Esophagus squamous epithelium (tissue), 5 donors: ENCODE measurements around the gene NMNAT3. TPM values are rescaled to one million over a fixed set of nuclear protein-coding genes. Genes with fewer than 3 reads are reported as not detected.

Experiments used
- DNase-seq: peaks from one replicate; lab custom pipeline; 2025; lab: John Stamatoyannopoulos, UW
- H3K27ac ChIP-seq, 4 donors: fragments of 200-600 bp; sonication (generic); one replicate each; pipeline ENCODE4 v1.5.1; 2016 to 2019; ENCODE audit warnings: mild to moderate bottlenecking in 1 of 4
- H3K27me3 ChIP-seq, 4 donors: fragments of 200-600 bp; sonication (generic); 1 replicate in 3 of 4; 2 replicates in 1 of 4; pipeline versions ENCODE4 v1.5.1 to v1.6.0; 2017 to 2021; ENCODE audit warnings: antibody characterized with exemption in 1 of 4
- H3K36me3 ChIP-seq, 3 donors: fragments of 200-600 bp; sonication (generic); one replicate each; pipeline ENCODE4 v1.5.1; 2016 to 2019
- H3K4me1 ChIP-seq, 3 donors: fragments of 200-600 bp; sonication (generic); one replicate each; pipeline ENCODE4 v1.5.1; 2017 to 2019
- H3K4me3 ChIP-seq, 4 donors: fragments of 200-600 bp; sonication (generic); 1 replicate in 3 of 4; 2 replicates in 1 of 4; pipeline ENCODE4 v1.5.1; 2016 to 2019; ENCODE audit warnings: mild to moderate bottlenecking in 2 of 4, moderate library complexity in 1 of 4
- H3K9me3 ChIP-seq, 3 donors: fragments of 200-600 bp; sonication (generic); one replicate each; pipeline ENCODE4 v1.5.1; 2016 to 2019
- CTCF ChIP-seq, 6 experiments: fragments of 450-650 bp in 4 of 6; fragments of 200-600 bp in 2 of 6; sonication (generic) in 2 of 6; IDR thresholded peaks; one replicate each; pipeline ENCODE4 v1.5.1; 2016 to 2019; ENCODE audit warnings: antibody characterized with exemption in 6 of 6, mild to moderate bottlenecking in 4 of 6, moderate library complexity in 4 of 6
- POLR2A ChIP-seq, 4 donors: fragments of 450-650 bp; IDR thresholded peaks; one replicate each; pipeline ENCODE4 v1.6.1; 2017; ENCODE audit warnings: antibody characterized with exemption in 4 of 4, mild to moderate bottlenecking in 4 of 4, moderate library complexity in 3 of 4
- WGBS, 2 donors: methylation state at CpG; one replicate each; pipeline ENCODE4 v1.1.5; 2018; 5-methylcytosine and 5-hydroxymethylcytosine counted together
- intact Hi-C: fragments of 100-400 bp; cut with DNase I; formaldehyde crosslinking; loops from one replicate; pipeline ENCODE4 v1.15.0; 2022
- total RNA-seq, 4 donors: library from RNA; depleted of rRNA; stranded (reverse); fragments of >200 nt; gene quantifications; one replicate each; pipeline ENCODE4 v1.1.0, GENCODE V29; 2016
- donor health status: DM: yes; HTN: yes; CAD: no.

NMNAT3 gene
- total RNA-seq, 4 donors from 2014 or later, result 7.6 to 11.6 (median 9.4) TPM

GRCh38 chr3:139687431-139687830 is 9.7 kb upstream of the NMNAT3 start:
- intact Hi-C loops, result no loop called here
- TF ChIP-seq POLR2A (IDR thresholded peaks at IDR 0.05), result no peak
- no peak for TF ChIP-seq CTCF (IDR thresholded peaks at IDR 0.05)
- no peak overlapping the region for H3K27ac ChIP-seq
- WGBS, 2 donors, result 45 to 50% methylated on average over 1 of the region's 1 CpG
- DNase-seq, result no peak
- no peaks in the 10 kb centered on the region for H3K36me3 ChIP-seq
- H3K9me3 ChIP-seq, result no peaks in the 10 kb centered on the region
- H3K27me3 ChIP-seq, result peaks cover 0 to 29% (median 0%) of the 10 kb centered on the region in 4 donors
- H3K4me3 ChIP-seq, result no peak overlapping the region
- no peaks in the 10 kb centered on the region for H3K4me1 ChIP-seq

GRCh38 chr3:139686624-139687023 is 8.9 kb upstream of the NMNAT3 start:
- intact Hi-C loops, result no loop called here
- Histone ChIP-seq H3K4me1 (no peaks in the 10 kb centered on the region), H3K27ac (no peak overlapping the region), H3K9me3 (no peaks in the 10 kb centered on the region), H3K4me3 (no peak overlapping the region), H3K36me3 (no peaks in the 10 kb centered on the region), H3K27me3 (peaks cover 0 to 24% (median 0%) of the 10 kb centered on the region in 4 donors)
- WGBS, 2 donors, result 79 to 82% methylated on average over 3 of the region's 3 CpGs
- no peak for DNase-seq
- TF ChIP-seq POLR2A (IDR thresholded peaks at IDR 0.05), result no peak
- TF ChIP-seq CTCF (IDR thresholded peaks at IDR 0.05), result no peak

- WGBS, 2 donors, result 76 to 84% methylated on average over 3 of the region's 3 CpGs
- Histone ChIP-seq H3K27ac (no peak overlapping the region), H3K27me3 (peaks cover 0 to 21% (median 0%) of the 10 kb centered on the region in 4 donors), H3K4me1 (no peaks in the 10 kb centered on the region), H3K4me3 (no peak overlapping the region), H3K36me3 (no peaks in the 10 kb centered on the region), H3K9me3 (no peaks in the 10 kb centered on the region)
- intact Hi-C loops, result no loop called here
- TF ChIP-seq POLR2A (IDR thresholded peaks at IDR 0.05), result no peak
- no peak for TF ChIP-seq CTCF (IDR thresholded peaks at IDR 0.05)
- no peak for DNase-seq
Observed at GRCh38 chr3:139686206-139686605, 8.4 kb upstream of the NMNAT3 start.

GRCh38 chr3:139679220-139679775 is 1.5 kb upstream of the NMNAT3 start:
- DNase-seq, result no peak
- Histone ChIP-seq H3K36me3 (no peaks in the 10 kb centered on the region), H3K4me1 (peaks cover 4 to 23% (median 9%) of the 10 kb centered on the region in 3 donors), H3K9me3 (no peaks in the 10 kb centered on the region), H3K27ac (no peak overlapping the region), H3K4me3 (no peak overlapping the region), H3K27me3 (no peaks in the 10 kb centered on the region)
- TF ChIP-seq POLR2A (IDR thresholded peaks at IDR 0.05) (no peak), CTCF (IDR thresholded peaks at IDR 0.05) (no peak)
- WGBS, 2 donors, result 85 to 87% methylated on average over 5 of the region's 5 CpGs
- intact Hi-C loops, result no loop called here

- Histone ChIP-seq H3K27me3 (no peaks in the 10 kb centered on the region), H3K9me3 (no peaks in the 10 kb centered on the region), H3K27ac (no peak overlapping the region), H3K4me3 (peak overlapping the region; percentile 54 to 95 (median 77)), H3K36me3 (no peaks in the 10 kb centered on the region), H3K4me1 (peaks cover 4 to 23% (median 9%) of the 10 kb centered on the region in 3 donors)
- intact Hi-C loops, result no loop called here
- DNase-seq, result no peak
- TF ChIP-seq POLR2A (IDR thresholded peaks at IDR 0.05), result no peak
- TF ChIP-seq CTCF (IDR thresholded peaks at IDR 0.05), result no peak
- 46% methylated on average over 10 of the region's 10 CpGs for WGBS, 2 donors
Observed at GRCh38 chr3:139676632-139677387, 962 bp downstream of the NMNAT3 start.
